Liver (tissue), 9 donors: Measurements from ENCODE around the gene KLC3. TPM values are rescaled to one million over a fixed set of nuclear protein-coding genes. Genes with fewer than 3 reads are reported as not detected.

Experiments
- DNase-seq: peaks from one replicate; pipeline ENCODE4 v3.0.0-alpha.2; 2017; ENCODE audit warnings: low spot score
- H3K27ac ChIP-seq, 2 donors: one replicate each; pipeline ENCODE4 v1.7.0; 2013; ENCODE audit warnings: inconsistent platforms in 2 of 2, low read length in 2 of 2, control low read depth in 1 of 2, low read depth in 1 of 2, mild to moderate bottlenecking in 1 of 2
- H3K27me3 ChIP-seq, 4 donors: one replicate each; pipeline versions ENCODE4 v1.6.1 to v1.7.0; 2013; ENCODE audit warnings: low read length in 3 of 4, inconsistent platforms in 1 of 4, mild to moderate bottlenecking in 1 of 4, moderate library complexity in 1 of 4; ENCODE audit not compliant: control insufficient read depth in 4 of 4, insufficient read depth in 4 of 4
- H3K36me3 ChIP-seq, 4 donors: one replicate each; pipeline versions ENCODE4 v1.6.1 to v1.7.0; 2013; ENCODE audit warnings: low read length in 3 of 4, mild to moderate bottlenecking in 3 of 4, low read depth in 1 of 4, moderate library complexity in 1 of 4; ENCODE audit not compliant: control insufficient read depth in 4 of 4, insufficient read depth in 3 of 4
- H3K4me1 ChIP-seq, 4 donors: one replicate each; pipeline versions ENCODE4 v1.6.1 to v1.7.0; 2013; ENCODE audit warnings: low read length in 3 of 4, mild to moderate bottlenecking in 3 of 4, moderate library complexity in 1 of 4; ENCODE audit not compliant: control insufficient read depth in 4 of 4, insufficient read depth in 4 of 4
- H3K4me3 ChIP-seq, 3 donors: one replicate each; pipeline versions ENCODE4 v1.6.1 to v1.7.0; 2013; ENCODE audit warnings: low read length in 3 of 3, control low read depth in 1 of 3, low read depth in 1 of 3, mild to moderate bottlenecking in 1 of 3
- H3K9ac ChIP-seq, 2 donors: one replicate each; pipeline ENCODE4 v1.7.0; 2013; ENCODE audit warnings: low read length in 2 of 2, mild to moderate bottlenecking in 2 of 2, moderate library complexity in 2 of 2, control low read depth in 1 of 2, low read depth in 1 of 2
- H3K9me3 ChIP-seq, 4 donors: one replicate each; pipeline versions ENCODE4 v1.6.1 to v1.7.0; 2013; ENCODE audit warnings: low read length in 3 of 4; ENCODE audit not compliant: control insufficient read depth in 4 of 4
- EGR1 ChIP-seq, 2 donors: IDR thresholded peaks; 2 replicates each; pipeline ENCODE4 v1.6.1; 2016 to 2018; ENCODE audit warnings: antibody characterized with exemption in 2 of 2, low read depth in 2 of 2
- FOXA1 ChIP-seq: IDR thresholded peaks from 2 replicates; pipeline ENCODE4 v1.6.1; 2016; ENCODE audit warnings: antibody characterized with exemption
- FOXA2 ChIP-seq: IDR thresholded peaks from 2 replicates; pipeline ENCODE4 v1.6.1; 2016; ENCODE audit warnings: antibody characterized with exemption
- GABPA ChIP-seq, 2 donors: IDR thresholded peaks in 1 of 2; conservative IDR thresholded peaks in 1 of 2; 2 replicates each; pipeline ENCODE4 v1.6.1; 2016; ENCODE audit warnings: antibody characterized with exemption in 2 of 2, mild to moderate bottlenecking in 1 of 2, moderate library complexity in 1 of 2
- HNF4G ChIP-seq: IDR thresholded peaks from 2 replicates; pipeline ENCODE4 v1.6.1; 2016; ENCODE audit warnings: antibody characterized with exemption
- JUND ChIP-seq, 2 donors: IDR thresholded peaks; 2 replicates each; pipeline ENCODE4 v1.6.1; 2016; ENCODE audit warnings: antibody characterized with exemption in 2 of 2
- TAF1 ChIP-seq: conservative IDR thresholded peaks from 2 replicates; pipeline ENCODE4 v1.6.1; 2016; ENCODE audit warnings: antibody characterized with exemption, mild to moderate bottlenecking
- WGBS: extraction: QIAGEN DNeasy Blood & Tissue Kit; methylation state at CpG from one replicate; pipeline ENCODE4 v1.1.7; 2013; 5-methylcytosine and 5-hydroxymethylcytosine counted together
- polyA plus RNA-seq, 2 donors: library from polyadenylated mRNA; stranded (reverse) in 1 of 2; unstranded in 1 of 2; fragments of 200-250 nt in 1 of 2; fragments of >200 nt in 1 of 2; fragmentation: Nextera tagmentation in 1 of 2; extraction: Ambion mirVana in 1 of 2; gene quantifications; one replicate each; pipeline versions ENCODE4 v1.2.1 to v1.2.3, GENCODE V29; 2013 to 2015
- total RNA-seq, 2 donors: library from RNA; depleted of rRNA; stranded (reverse); fragments of >200 nt; gene quantifications; one replicate each; pipeline ENCODE4 v1.2.3, GENCODE V29; 2014
- TF ChIP-seq, protein P1 (sequence below): IDR thresholded peaks from 2 replicates; pipeline ENCODE4 v1.6.1; 2016; ENCODE audit warnings: antibody characterized with exemption, mild to moderate bottlenecking
- TF ChIP-seq, protein P2 (sequence below): IDR thresholded peaks from 2 replicates; pipeline ENCODE4 v1.6.1; 2016; ENCODE audit warnings: antibody characterized with exemption
- TF ChIP-seq, protein P3 (sequence below): IDR thresholded peaks from 2 replicates; pipeline ENCODE4 v1.6.1; 2016; ENCODE audit warnings: antibody characterized with exemption
- TF ChIP-seq, protein P4 (sequence below): IDR thresholded peaks from 2 replicates; pipeline ENCODE4 v1.6.1; 2016; ENCODE audit warnings: antibody characterized with exemption
- TF ChIP-seq, protein P5 (sequence below): fragments of 150-350 bp; IDR thresholded peaks from 2 replicates; pipeline ENCODE4 v1.5.1; 2017; ENCODE audit warnings: improper control_type of control experiment, low read depth, low read length; ENCODE audit not compliant: missing input control
- donor health status: healthy.
- donor health status: healthy.
- donor health status: healthy.
- donor health status: healthy.
- donor health status: healthy.

The KLC3 gene
- total RNA-seq (1 to 10 TPM in 1 of 2 donors, under 1 TPM in 1; 0.08 to 1.3 TPM), polyA plus RNA-seq (under 1 TPM in 1 of 2 donors, not detected in 1; 0.08 TPM)

DNA sequence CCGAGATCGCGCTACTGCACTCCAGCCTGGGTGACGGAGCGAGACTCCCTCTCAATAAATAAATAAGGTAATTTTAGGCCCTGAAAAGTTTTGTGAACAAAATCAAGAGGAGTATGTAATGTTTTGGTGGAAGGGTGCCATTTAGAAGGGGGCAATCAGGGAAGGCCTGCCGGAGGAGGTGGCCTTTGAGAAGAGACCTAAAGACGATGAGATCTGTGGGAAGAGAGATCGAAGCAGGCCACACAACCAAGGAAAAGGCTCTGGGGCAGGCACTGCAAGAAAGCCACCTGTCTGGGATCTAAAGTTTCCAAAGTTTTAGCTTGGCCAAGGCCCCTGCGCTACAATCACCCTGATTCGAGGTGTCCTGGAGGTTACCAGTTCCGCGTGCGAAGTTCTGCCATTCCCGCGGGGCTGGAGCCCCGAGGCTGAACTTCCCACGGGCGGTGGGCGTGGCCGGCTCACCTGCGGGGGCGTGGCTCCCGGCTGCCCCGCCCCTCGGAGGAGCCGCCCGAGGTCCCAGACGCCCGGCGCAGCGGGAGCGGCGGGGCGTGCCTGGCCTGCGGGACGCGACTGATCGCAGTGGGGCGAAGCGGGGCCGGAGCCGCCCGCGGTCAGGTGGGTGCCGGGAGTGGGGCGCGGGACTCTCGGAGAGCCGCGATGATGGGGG, at the start of gene KLC3:
KLC3 (plus strand) TSS at position 519 of the 667 bp plus-strand sequence. CDS start 4,792 bp downstream, outside the sequence.
- no peaks in the 10 kb centered on the region for H3K36me3 ChIP-seq
- DNase-seq, result no peak
- peak within 1 kb of the TSS in 1 of 3 donors; percentile 39 for H3K4me3 ChIP-seq
- H3K9me3 ChIP-seq, result no peaks in the 10 kb centered on the region
- no peaks in the 10 kb centered on the region for H3K27me3 ChIP-seq
- peaks cover 6 to 11% (median 8%) of the 10 kb centered on the region in 4 donors for H3K4me1 ChIP-seq
- TF ChIP-seq, protein P1, sequence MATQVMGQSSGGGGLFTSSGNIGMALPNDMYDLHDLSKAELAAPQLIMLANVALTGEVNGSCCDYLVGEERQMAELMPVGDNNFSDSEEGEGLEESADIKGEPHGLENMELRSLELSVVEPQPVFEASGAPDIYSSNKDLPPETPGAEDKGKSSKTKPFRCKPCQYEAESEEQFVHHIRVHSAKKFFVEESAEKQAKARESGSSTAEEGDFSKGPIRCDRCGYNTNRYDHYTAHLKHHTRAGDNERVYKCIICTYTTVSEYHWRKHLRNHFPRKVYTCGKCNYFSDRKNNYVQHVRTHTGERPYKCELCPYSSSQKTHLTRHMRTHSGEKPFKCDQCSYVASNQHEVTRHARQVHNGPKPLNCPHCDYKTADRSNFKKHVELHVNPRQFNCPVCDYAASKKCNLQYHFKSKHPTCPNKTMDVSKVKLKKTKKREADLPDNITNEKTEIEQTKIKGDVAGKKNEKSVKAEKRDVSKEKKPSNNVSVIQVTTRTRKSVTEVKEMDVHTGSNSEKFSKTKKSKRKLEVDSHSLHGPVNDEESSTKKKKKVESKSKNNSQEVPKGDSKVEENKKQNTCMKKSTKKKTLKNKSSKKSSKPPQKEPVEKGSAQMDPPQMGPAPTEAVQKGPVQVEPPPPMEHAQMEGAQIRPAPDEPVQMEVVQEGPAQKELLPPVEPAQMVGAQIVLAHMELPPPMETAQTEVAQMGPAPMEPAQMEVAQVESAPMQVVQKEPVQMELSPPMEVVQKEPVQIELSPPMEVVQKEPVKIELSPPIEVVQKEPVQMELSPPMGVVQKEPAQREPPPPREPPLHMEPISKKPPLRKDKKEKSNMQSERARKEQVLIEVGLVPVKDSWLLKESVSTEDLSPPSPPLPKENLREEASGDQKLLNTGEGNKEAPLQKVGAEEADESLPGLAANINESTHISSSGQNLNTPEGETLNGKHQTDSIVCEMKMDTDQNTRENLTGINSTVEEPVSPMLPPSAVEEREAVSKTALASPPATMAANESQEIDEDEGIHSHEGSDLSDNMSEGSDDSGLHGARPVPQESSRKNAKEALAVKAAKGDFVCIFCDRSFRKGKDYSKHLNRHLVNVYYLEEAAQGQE, result no peak
- TF ChIP-seq FOXA2, result no peak
- H3K9ac ChIP-seq, result no peak within 1 kb of the TSS
- no peak within 1 kb of the TSS for H3K27ac ChIP-seq
- WGBS, result 14% methylated on average over 50 of the region's 50 CpGs

DNA sequence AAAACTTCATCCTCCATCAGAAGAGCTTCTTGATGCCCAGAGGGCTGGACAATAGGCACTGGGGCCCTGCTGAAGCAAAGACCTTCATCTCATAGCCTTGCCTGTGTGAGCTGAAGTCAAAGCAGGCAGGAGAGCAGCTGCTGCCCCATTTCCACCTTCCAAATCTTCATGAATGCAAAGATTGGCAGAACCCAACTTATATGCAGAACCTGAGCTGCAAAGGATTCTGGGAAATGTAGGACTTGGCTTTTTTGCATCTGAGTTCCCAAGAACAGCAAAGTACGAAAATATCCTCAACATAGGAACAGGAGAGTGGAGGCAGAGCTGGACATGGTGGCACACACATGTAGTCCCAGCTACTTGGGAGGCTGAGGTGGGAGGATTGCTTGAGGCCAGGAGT, 48.7 kb upstream of the KLC3 start:
- Histone ChIP-seq H3K9ac (no peak overlapping the region), H3K9me3 (no peaks in the 10 kb centered on the region), H3K4me1 (peaks cover 6 to 63% (median 42%) of the 10 kb centered on the region in 4 donors), H3K27ac (no peak overlapping the region), H3K36me3 (peaks cover 3 to 9% (median 6%) of the 10 kb centered on the region in 4 donors), H3K4me3 (no peak overlapping the region), H3K27me3 (no peaks in the 10 kb centered on the region)
- WGBS, result 98% methylated on average over 1 of the region's 1 CpG
- DNase-seq, result no peak
- TF ChIP-seq GABPA (IDR thresholded peaks at IDR 0.05 in 1 of 2, conservative IDR thresholded peaks at IDR 0.05 in 1 of 2) (no peak), TAF1 (no peak), HNF4G (no peak), FOXA1 (no peak), EGR1 (IDR thresholded peaks at IDR 0.05; ENCODE audit: low read depth in 2 of 2) (no peak), FOXA2 (no peak), JUND (IDR thresholded peaks at IDR 0.05) (no peak)
- TF ChIP-seq, protein P2, sequence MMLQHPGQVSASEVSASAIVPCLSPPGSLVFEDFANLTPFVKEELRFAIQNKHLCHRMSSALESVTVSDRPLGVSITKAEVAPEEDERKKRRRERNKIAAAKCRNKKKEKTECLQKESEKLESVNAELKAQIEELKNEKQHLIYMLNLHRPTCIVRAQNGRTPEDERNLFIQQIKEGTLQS, result no peak
- TF ChIP-seq, protein P1, result no peak
- TF ChIP-seq, protein P3, sequence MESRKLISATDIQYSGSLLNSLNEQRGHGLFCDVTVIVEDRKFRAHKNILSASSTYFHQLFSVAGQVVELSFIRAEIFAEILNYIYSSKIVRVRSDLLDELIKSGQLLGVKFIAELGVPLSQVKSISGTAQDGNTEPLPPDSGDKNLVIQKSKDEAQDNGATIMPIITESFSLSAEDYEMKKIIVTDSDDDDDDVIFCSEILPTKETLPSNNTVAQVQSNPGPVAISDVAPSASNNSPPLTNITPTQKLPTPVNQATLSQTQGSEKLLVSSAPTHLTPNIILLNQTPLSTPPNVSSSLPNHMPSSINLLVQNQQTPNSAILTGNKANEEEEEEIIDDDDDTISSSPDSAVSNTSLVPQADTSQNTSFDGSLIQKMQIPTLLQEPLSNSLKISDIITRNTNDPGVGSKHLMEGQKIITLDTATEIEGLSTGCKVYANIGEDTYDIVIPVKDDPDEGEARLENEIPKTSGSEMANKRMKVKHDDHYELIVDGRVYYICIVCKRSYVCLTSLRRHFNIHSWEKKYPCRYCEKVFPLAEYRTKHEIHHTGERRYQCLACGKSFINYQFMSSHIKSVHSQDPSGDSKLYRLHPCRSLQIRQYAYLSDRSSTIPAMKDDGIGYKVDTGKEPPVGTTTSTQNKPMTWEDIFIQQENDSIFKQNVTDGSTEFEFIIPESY, result no peak
- TF ChIP-seq, protein P4, sequence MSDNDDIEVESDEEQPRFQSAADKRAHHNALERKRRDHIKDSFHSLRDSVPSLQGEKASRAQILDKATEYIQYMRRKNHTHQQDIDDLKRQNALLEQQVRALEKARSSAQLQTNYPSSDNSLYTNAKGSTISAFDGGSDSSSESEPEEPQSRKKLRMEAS, result no peak
- TF ChIP-seq, protein P5, sequence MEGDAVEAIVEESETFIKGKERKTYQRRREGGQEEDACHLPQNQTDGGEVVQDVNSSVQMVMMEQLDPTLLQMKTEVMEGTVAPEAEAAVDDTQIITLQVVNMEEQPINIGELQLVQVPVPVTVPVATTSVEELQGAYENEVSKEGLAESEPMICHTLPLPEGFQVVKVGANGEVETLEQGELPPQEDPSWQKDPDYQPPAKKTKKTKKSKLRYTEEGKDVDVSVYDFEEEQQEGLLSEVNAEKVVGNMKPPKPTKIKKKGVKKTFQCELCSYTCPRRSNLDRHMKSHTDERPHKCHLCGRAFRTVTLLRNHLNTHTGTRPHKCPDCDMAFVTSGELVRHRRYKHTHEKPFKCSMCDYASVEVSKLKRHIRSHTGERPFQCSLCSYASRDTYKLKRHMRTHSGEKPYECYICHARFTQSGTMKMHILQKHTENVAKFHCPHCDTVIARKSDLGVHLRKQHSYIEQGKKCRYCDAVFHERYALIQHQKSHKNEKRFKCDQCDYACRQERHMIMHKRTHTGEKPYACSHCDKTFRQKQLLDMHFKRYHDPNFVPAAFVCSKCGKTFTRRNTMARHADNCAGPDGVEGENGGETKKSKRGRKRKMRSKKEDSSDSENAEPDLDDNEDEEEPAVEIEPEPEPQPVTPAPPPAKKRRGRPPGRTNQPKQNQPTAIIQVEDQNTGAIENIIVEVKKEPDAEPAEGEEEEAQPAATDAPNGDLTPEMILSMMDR, result no peak
